ENCODE data around the gene EFNB2.

GRCh38 chr13:106487129-106487528 lies 48.3 kb downstream of the EFNB2 start:
- TF ChIP-seq CTCF (IDR thresholded peaks at IDR 0.05; ENCODE audit: low read depth, low read length, missing input control), result no peak
- no peak for TF ChIP-seq TAF1 (conservative IDR thresholded peaks at IDR 0.05)
- TF ChIP-seq SP1 (IDR thresholded peaks at IDR 0.05), result no peak
- TF ChIP-seq JUND (IDR thresholded peaks at IDR 0.05), result no peak
- TF ChIP-seq MAX (IDR thresholded peaks at IDR 0.05), result no peak
- no peak for TF ChIP-seq ZBTB33 (IDR thresholded peaks at IDR 0.05)
- no peak for TF ChIP-seq GABPA (IDR thresholded peaks at IDR 0.05 in 1 of 2, conservative IDR thresholded peaks at IDR 0.05 in 1 of 2)
- no peak for TF ChIP-seq REST (IDR thresholded peaks at IDR 0.05)
- TF ChIP-seq ATF3 (IDR thresholded peaks at IDR 0.05), result no peak
- no peak for TF ChIP-seq RXRA (IDR thresholded peaks at IDR 0.05)
- TF ChIP-seq NR2F2 (IDR thresholded peaks at IDR 0.05), result no peak

Data from liver (tissue), 3 donors.